ENCODE data around the gene TLCD3A.

GRCh38 chr17:746783-747629 lies 14.6 kb downstream of the TLCD3A start:
- TF ChIP-seq, protein P1, sequence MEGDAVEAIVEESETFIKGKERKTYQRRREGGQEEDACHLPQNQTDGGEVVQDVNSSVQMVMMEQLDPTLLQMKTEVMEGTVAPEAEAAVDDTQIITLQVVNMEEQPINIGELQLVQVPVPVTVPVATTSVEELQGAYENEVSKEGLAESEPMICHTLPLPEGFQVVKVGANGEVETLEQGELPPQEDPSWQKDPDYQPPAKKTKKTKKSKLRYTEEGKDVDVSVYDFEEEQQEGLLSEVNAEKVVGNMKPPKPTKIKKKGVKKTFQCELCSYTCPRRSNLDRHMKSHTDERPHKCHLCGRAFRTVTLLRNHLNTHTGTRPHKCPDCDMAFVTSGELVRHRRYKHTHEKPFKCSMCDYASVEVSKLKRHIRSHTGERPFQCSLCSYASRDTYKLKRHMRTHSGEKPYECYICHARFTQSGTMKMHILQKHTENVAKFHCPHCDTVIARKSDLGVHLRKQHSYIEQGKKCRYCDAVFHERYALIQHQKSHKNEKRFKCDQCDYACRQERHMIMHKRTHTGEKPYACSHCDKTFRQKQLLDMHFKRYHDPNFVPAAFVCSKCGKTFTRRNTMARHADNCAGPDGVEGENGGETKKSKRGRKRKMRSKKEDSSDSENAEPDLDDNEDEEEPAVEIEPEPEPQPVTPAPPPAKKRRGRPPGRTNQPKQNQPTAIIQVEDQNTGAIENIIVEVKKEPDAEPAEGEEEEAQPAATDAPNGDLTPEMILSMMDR (IDR thresholded peaks at IDR 0.05): no peak
- no peak for TF ChIP-seq EZH2 (IDR thresholded peaks at IDR 0.05; ENCODE audit: borderline replicate concordance, insufficient read depth, low read depth, low read length, poor library complexity, severe bottlenecking)

Data from B cell (primary cell).